ENCODE data around the gene KRT82. TPM values are rescaled to one million over a fixed set of nuclear protein-coding genes. Genes with fewer than 3 reads are reported as not detected.

Gene KRT82
- total RNA-seq, 1 donor from 2014 or later = not detected

DNA sequence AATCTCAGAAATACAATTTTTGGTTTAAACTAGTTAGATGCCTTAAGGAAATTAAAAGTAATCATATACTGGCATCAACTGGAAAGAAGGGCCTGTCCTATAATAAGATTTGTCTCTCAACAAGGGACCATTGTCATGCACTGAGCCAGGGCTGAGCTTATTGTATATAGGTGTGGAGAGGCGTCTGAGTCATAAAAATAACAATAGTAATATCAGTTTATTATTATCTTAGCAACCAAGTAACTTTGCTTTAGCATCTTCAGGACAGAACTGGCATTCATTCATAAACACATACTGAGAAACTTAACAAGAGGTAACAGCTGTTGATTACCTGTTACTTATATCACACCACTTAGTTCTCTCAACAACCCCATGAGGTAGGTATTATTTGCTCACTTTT is 20.9 kb upstream of the KRT82 start:
- intact Hi-C loops (cut with micrococcal nuclease) = no loop called here
- Mint-ChIP-seq H3K9me3 (no peaks in the 10 kb centered on the region), H3K4me1 (no peaks in the 10 kb centered on the region), H3K4me3 (no peak overlapping the region), H3K27ac (no peak overlapping the region), H3K27me3 (peaks cover 12% of the 10 kb centered on the region), H3K36me3 (ENCODE audit: low read depth) (no peaks in the 10 kb centered on the region)
- DNase-seq = no peak

- H3K27me3 Mint-ChIP-seq = peaks cover 12% of the 10 kb centered on the region
Measured at GRCh38 chr12:52426034-52426433, 19.9 kb upstream of the KRT82 start.

DNA sequence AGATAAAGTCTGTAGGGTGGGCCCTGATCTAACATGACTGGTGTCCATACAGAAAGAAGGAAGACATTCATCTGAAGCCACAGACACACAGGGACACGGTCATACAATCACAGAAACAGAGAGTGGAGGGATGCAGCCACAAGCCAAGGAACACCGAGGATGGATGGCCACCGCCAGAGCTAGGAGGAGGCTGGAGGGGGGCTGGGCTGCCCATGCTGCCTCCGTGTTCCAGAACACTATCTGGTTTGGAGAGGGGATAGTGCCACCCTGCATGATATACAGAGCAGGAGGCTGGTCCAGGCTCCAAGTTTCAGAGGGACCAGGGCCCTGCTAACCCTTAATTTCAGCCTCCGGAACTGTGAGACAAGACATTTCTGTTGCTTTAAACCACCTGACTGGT is 19.3 kb upstream of the KRT82 start:
- peaks cover 12% of the 10 kb centered on the region for H3K27me3 Mint-ChIP-seq
- DNase-seq = no peak
- H3K36me3 Mint-ChIP-seq (ENCODE audit: low read depth) = no peaks in the 10 kb centered on the region
- no peak overlapping the region for H3K4me3 Mint-ChIP-seq
- intact Hi-C loops (cut with micrococcal nuclease) = no loop called here
- H3K27ac Mint-ChIP-seq = no peak overlapping the region
- H3K4me1 Mint-ChIP-seq = no peaks in the 10 kb centered on the region
- no peaks in the 10 kb centered on the region for H3K9me3 Mint-ChIP-seq

More at GRCh38 chr12:52426034-52426433, 19.9 kb upstream of the KRT82 start:
- DNase-seq = no peak
- intact Hi-C loops (cut with micrococcal nuclease) = no loop called here
- H3K9me3 Mint-ChIP-seq = no peaks in the 10 kb centered on the region
- no peak overlapping the region for H3K4me3 Mint-ChIP-seq
- H3K27ac Mint-ChIP-seq = no peak overlapping the region
- no peaks in the 10 kb centered on the region for H3K4me1 Mint-ChIP-seq
- H3K36me3 Mint-ChIP-seq (ENCODE audit: low read depth) = no peaks in the 10 kb centered on the region

GRCh38 chr12:52423661-52424500 is 17.7 kb upstream of the KRT82 start:
- DNase-seq = no peak
- H3K36me3 Mint-ChIP-seq (ENCODE audit: low read depth) = no peaks in the 10 kb centered on the region
- peaks cover 7% of the 10 kb centered on the region for H3K27me3 Mint-ChIP-seq
- no peak overlapping the region for H3K4me3 Mint-ChIP-seq
- H3K9me3 Mint-ChIP-seq = no peaks in the 10 kb centered on the region
- no peaks in the 10 kb centered on the region for H3K4me1 Mint-ChIP-seq
- intact Hi-C loops (cut with micrococcal nuclease) = no loop called here
- H3K27ac Mint-ChIP-seq = no peak overlapping the region

DNA sequence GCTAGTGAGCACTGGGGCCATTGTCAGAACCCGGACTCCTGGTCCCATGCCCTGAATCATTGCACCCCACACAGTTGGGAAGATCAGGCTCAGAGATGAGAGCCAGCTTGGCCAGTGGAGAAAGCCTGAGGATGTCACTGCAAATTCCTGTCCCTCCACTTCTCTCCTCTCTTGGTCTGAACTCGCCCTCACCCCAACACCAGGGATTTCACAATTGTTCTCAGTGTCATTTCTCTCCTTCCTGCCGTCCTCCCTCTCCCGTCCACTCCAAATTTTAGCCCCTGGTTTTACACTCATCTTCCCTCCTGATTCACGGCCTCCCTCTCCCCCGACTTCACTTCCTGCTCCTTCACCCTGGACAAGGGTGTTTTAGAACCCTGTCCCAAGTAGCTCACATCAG is 16.9 kb upstream of the KRT82 start:
- intact Hi-C loops (cut with micrococcal nuclease) = no loop called here
- Mint-ChIP-seq H3K27ac (no peak overlapping the region), H3K27me3 (peaks cover 3% of the 10 kb centered on the region), H3K4me3 (no peak overlapping the region), H3K4me1 (no peaks in the 10 kb centered on the region), H3K36me3 (ENCODE audit: low read depth) (no peaks in the 10 kb centered on the region), H3K9me3 (no peaks in the 10 kb centered on the region)
- DNase-seq = no peak

- DNase-seq = no peak
- intact Hi-C loops (cut with micrococcal nuclease) = no loop called here
- no peaks in the 10 kb centered on the region for H3K4me1 Mint-ChIP-seq
- no peaks in the 10 kb centered on the region for H3K9me3 Mint-ChIP-seq
- H3K36me3 Mint-ChIP-seq (ENCODE audit: low read depth) = no peaks in the 10 kb centered on the region
- H3K4me3 Mint-ChIP-seq = no peak overlapping the region
- H3K27ac Mint-ChIP-seq = no peak overlapping the region
- H3K27me3 Mint-ChIP-seq = no peaks in the 10 kb centered on the region
Measured at GRCh38 chr12:52419656-52420055, 13.5 kb upstream of the KRT82 start.

DNA sequence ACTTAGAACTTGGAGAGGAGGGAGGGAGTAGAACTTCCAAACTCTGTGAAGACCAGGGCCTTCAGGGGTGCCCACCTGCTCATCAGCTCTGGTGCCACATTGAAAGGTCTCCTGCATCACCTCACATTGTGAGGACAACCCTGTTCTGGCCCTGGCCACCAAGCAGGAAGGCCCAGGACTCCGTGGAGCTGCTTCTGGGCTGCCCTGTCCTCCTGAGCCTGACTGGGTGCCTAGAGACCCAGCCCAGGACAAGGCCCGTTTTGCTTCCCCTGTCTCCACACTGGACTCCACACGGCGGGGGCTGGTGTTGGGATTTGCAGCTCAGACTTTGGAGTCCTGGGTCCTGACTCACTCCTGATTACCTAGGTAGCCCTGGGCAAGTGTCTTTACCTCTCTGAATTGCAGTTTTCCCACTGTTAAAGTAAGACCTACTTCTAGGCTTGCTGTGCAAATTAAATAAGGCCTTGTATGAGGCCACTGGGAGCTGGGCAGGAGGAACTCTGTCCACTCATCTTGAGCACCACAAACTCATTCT is 12.5 kb upstream of the KRT82 start:
- H3K4me3 Mint-ChIP-seq = no peak overlapping the region

GRCh38 chr12:52417740-52418139 is 11.6 kb upstream of the KRT82 start:
- H3K36me3 Mint-ChIP-seq (ENCODE audit: low read depth) = no peaks in the 10 kb centered on the region

More for the DNA sequence above, 12.5 kb upstream of the KRT82 start:
- Mint-ChIP-seq H3K36me3 (ENCODE audit: low read depth) (no peaks in the 10 kb centered on the region), H3K27me3 (no peaks in the 10 kb centered on the region), H3K27ac (no peak overlapping the region), H3K9me3 (no peaks in the 10 kb centered on the region), H3K4me1 (no peaks in the 10 kb centered on the region)
- intact Hi-C loops (cut with micrococcal nuclease) = no loop called here
- no peak for DNase-seq

GRCh38 chr12:52416795-52417194 is 10.7 kb upstream of the KRT82 start:
- Mint-ChIP-seq H3K9me3 (no peaks in the 10 kb centered on the region), H3K27me3 (no peaks in the 10 kb centered on the region), H3K27ac (no peak overlapping the region), H3K4me1 (no peaks in the 10 kb centered on the region), H3K36me3 (ENCODE audit: low read depth) (no peaks in the 10 kb centered on the region), H3K4me3 (no peak overlapping the region)
- intact Hi-C loops (cut with micrococcal nuclease) = no loop called here
- no peak for DNase-seq

More at GRCh38 chr12:52417740-52418139, 11.6 kb upstream of the KRT82 start:
- DNase-seq = no peak
- H3K4me1 Mint-ChIP-seq = no peaks in the 10 kb centered on the region
- H3K9me3 Mint-ChIP-seq = no peaks in the 10 kb centered on the region
- intact Hi-C loops (cut with micrococcal nuclease) = no loop called here
- no peak overlapping the region for H3K4me3 Mint-ChIP-seq
- no peak overlapping the region for H3K27ac Mint-ChIP-seq
- no peaks in the 10 kb centered on the region for H3K27me3 Mint-ChIP-seq

- H3K4me3 Mint-ChIP-seq = no peak overlapping the region
Measured at GRCh38 chr12:52415870-52416750, 10.0 kb upstream of the KRT82 start.

DNA sequence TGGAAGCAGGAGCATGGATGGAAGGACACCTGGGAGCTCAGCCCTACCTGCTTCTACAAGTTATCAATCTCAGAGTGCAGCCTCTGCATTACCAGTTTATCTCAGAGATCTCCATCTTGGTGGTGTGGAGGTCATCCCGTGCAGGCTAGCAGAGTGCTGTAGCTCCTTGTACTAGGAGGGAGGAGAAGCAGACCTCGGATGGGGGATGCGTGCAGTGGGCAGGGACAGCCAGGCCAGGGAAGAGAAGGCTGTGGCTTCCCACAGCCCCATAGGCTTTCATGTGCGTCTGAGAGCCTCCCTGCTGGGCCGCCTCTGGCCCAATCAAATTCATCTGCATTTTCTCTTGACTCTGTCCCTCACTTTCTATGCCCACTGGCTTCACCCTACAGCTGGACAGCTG is 8.8 kb upstream of the KRT82 start:
- Mint-ChIP-seq H3K27me3 (no peaks in the 10 kb centered on the region), H3K36me3 (ENCODE audit: low read depth) (no peaks in the 10 kb centered on the region), H3K9me3 (no peaks in the 10 kb centered on the region), H3K4me1 (no peaks in the 10 kb centered on the region), H3K4me3 (no peak overlapping the region), H3K27ac (no peak overlapping the region)
- intact Hi-C loops (cut with micrococcal nuclease) = no loop called here
- no peak for DNase-seq

More at GRCh38 chr12:52415870-52416750, 10.0 kb upstream of the KRT82 start:
- H3K27me3 Mint-ChIP-seq = no peaks in the 10 kb centered on the region
- DNase-seq = no peak
- intact Hi-C loops (cut with micrococcal nuclease) = no loop called here
- no peak overlapping the region for H3K27ac Mint-ChIP-seq
- H3K36me3 Mint-ChIP-seq (ENCODE audit: low read depth) = no peaks in the 10 kb centered on the region
- H3K9me3 Mint-ChIP-seq = no peaks in the 10 kb centered on the region
- H3K4me1 Mint-ChIP-seq = no peaks in the 10 kb centered on the region

- no peak overlapping the region for H3K4me3 Mint-ChIP-seq
- H3K36me3 Mint-ChIP-seq (ENCODE audit: low read depth) = no peaks in the 10 kb centered on the region
- H3K4me1 Mint-ChIP-seq = no peaks in the 10 kb centered on the region
- intact Hi-C loops (cut with micrococcal nuclease) = no loop called here
- no peaks in the 10 kb centered on the region for H3K27me3 Mint-ChIP-seq
- H3K9me3 Mint-ChIP-seq = no peaks in the 10 kb centered on the region
- DNase-seq = no peak
- H3K27ac Mint-ChIP-seq = no peak overlapping the region
Measured at GRCh38 chr12:52413782-52414345, 7.7 kb upstream of the KRT82 start.

GRCh38 chr12:52413202-52413601 is 7.1 kb upstream of the KRT82 start:
- DNase-seq = no peak
- intact Hi-C loops (cut with micrococcal nuclease) = no loop called here
- no peak overlapping the region for H3K4me3 Mint-ChIP-seq
- H3K36me3 Mint-ChIP-seq (ENCODE audit: low read depth) = no peaks in the 10 kb centered on the region
- H3K27me3 Mint-ChIP-seq = no peaks in the 10 kb centered on the region
- no peak overlapping the region for H3K27ac Mint-ChIP-seq
- no peaks in the 10 kb centered on the region for H3K9me3 Mint-ChIP-seq
- no peaks in the 10 kb centered on the region for H3K4me1 Mint-ChIP-seq

DNA sequence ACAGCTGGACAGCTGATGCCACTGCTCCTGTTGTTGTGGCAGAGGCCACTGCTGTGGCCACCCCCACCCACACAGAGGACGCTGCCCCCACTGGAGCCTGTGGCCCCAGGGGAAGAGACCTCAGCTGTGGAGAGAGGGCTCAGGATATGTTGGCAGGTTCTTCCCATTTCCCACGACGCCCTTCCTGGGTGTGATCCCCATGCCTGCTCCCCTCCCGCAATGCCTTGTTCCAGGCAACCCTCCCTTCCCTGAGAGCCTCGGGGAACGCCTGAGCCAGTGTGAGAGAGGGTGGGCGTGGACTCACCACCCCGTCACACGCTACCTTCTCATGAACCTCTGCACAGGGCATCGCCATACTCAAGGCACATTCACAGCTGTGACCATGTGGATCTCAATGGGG is 5.7 kb upstream of the KRT82 start:
- intact Hi-C loops (cut with micrococcal nuclease) = no loop called here
- no peak overlapping the region for H3K27ac Mint-ChIP-seq
- no peaks in the 10 kb centered on the region for H3K4me1 Mint-ChIP-seq
- no peak overlapping the region for H3K4me3 Mint-ChIP-seq
- H3K36me3 Mint-ChIP-seq (ENCODE audit: low read depth) = no peaks in the 10 kb centered on the region
- no peaks in the 10 kb centered on the region for H3K9me3 Mint-ChIP-seq
- no peaks in the 10 kb centered on the region for H3K27me3 Mint-ChIP-seq
- no peak for DNase-seq

Data from activated CD4-positive, alpha-beta T cell treated with anti-CD3 and anti-CD28 coated beads, Interleukin-2, amount 10 ng/mL, durations not matched to agents 24 days and 14 days (primary cell).